ENCODE data around the gene RAB40C.
"Not testable (repeated sequence)": the region's sequence is repeated elsewhere in the genome, so short reads cannot be mapped to it uniquely, and the experiment has no call there.

The RAB40C gene

GRCh38 chr16:590815-591200, 942 bp downstream of the RAB40C start:
- no peak for DNase-seq (ENCODE audit: low read depth)

DNA sequence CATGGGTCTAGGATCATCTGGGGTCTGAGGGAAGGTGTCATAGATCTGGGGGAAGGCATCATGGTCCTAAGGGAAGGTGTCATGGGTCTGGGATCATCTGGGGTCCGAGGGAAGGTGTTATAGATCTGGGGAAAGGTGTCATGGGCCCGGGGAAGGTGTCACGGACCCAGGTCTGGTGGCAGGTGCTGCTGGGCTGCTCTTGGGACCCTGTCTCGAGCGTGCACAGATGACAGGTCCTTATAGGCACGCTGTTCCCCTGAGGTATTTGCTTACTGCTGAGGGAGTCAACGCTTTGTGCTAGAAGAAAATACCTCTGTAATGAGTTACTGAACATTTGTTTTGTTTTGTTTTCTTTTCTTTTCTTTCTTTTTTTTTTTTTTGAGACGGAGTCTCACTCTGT, 1.4 kb downstream of the RAB40C start:
- no peak for DNase-seq (ENCODE audit: low read depth)

- DNase-seq (ENCODE audit: low read depth) = no peak
Observed at GRCh38 chr16:591892-592517, 2.1 kb downstream of the RAB40C start.

DNA sequence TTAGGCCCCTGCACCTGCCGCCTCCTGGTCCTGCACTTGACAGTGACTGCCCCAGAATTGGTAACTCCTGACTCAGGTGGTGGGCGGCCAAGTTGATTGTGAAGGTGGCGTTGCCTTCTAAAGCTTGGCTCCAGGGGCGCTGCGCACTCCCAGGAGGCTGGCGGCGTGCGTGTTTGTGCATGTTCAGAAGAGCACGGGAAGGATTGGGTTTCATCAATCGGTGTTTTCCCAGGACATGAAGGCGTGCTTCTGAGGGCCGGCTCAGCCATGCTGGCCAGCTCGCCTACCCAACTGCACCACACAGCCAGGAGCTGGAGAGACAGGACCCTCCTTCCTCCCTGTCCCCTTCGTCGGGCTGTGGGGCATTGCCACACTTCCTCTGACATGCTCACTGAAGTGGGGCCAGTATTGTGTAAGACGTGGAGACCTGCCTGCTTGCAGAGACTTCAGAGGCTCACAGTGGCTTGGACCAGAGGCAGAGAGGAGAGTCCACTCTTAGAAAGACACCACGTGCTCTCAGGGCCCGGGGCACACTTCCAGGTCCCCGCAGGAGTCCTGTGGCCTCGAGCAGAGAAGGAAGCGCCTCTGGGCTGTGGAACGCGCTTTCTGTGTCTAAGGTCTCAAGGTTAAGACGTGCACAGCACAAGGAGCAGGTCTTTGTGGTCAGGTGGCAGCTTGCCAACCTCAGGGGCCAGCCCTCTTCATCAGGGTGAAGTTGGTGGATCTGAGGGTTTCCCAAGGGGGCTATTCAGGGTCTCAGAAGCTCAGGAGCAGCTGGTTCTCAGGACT, 2.8 kb downstream of the RAB40C start:
- DNase-seq (ENCODE audit: low read depth) = no peak

DNA sequence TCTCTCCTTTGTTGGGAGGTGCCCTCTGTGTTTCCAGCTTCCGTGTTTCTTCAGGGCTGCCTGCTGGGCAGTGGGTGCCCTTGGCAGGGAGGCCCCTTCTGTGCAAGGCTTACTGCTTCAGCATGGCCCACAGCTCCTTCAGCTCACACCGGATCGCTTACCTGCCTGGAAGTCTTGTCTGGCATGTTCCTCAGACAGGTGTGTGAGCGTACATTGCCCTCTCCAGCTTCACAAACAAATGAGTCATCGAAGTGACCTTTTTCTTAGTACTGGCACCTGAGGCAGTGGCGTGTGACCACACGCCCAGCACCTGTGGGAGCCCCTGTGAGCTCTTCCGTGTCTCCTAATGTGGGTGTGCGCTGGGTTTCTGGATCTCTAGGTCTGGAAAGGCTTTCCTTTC, 3.5 kb downstream of the RAB40C start:
- no peak for DNase-seq (ENCODE audit: low read depth)

DNA sequence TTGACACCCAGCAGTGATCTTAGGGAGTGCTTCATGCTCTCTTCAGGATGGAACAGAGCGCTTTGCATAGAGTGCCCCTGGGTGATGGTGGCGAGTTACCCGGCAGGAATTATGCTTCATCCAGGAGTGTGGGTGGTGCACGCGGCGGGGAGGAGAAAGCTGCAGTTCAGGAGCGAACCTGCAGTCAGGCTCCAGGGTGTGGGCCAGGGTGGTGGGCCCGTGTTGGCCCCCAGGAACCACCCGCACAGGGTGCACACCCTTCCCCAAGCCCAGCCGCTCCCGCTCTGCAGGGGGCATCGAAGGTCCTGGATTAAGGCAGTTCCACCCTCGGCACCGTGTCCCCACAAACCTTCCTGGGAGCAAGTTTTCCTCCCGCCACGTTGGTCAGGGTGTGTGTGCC, 3.9 kb downstream of the RAB40C start:
- no peak for DNase-seq (ENCODE audit: low read depth)

DNA sequence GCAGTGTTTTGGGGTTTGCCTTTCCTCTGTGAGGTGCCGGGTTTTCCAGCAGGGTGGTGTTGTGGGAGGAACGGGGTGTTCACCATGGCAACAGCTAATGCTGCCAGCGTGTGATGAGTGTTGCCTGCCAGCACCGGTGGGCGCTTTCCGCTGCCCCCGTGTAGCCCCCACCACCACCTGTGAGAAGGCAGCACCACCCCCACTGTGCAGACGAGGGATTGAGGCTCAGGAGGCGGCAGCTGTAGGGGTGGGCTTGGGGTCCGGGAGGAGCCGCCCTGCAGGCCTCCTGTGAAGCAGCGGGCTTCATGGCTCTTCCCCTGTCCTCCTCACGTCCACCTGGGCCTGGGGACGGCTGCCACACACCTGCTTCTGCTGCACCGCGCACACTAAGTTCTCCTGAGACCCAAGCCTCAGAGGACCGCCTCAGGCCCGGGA, 5.2 kb downstream of the RAB40C start:
- DNase-seq (ENCODE audit: low read depth) = no peak

GRCh38 chr16:595942-596735, 6.3 kb downstream of the RAB40C start:
- no peak for DNase-seq (ENCODE audit: low read depth)

DNA sequence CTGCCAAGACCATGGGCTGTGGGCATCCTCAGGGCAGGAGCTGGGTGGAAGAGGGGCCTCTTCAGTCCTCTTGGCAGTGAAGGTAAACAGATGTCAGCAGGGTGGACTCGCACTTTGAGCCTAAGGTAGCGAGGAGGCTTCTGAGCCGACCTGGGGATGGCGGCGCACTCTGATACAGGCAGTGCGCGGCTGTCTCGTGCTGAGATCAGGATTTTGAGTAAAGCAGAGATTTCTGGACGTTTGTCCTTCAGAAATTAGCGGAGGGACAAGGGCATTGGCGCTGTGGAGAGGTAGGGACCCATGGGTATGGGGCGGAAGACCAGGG, 6.8 kb downstream of the RAB40C start:
- DNase-seq (ENCODE audit: low read depth) = no peak

- not testable (repeated sequence) for DNase-seq (ENCODE audit: low read depth)
Observed at GRCh38 chr16:597655-598054, 7.8 kb downstream of the RAB40C start.

DNA sequence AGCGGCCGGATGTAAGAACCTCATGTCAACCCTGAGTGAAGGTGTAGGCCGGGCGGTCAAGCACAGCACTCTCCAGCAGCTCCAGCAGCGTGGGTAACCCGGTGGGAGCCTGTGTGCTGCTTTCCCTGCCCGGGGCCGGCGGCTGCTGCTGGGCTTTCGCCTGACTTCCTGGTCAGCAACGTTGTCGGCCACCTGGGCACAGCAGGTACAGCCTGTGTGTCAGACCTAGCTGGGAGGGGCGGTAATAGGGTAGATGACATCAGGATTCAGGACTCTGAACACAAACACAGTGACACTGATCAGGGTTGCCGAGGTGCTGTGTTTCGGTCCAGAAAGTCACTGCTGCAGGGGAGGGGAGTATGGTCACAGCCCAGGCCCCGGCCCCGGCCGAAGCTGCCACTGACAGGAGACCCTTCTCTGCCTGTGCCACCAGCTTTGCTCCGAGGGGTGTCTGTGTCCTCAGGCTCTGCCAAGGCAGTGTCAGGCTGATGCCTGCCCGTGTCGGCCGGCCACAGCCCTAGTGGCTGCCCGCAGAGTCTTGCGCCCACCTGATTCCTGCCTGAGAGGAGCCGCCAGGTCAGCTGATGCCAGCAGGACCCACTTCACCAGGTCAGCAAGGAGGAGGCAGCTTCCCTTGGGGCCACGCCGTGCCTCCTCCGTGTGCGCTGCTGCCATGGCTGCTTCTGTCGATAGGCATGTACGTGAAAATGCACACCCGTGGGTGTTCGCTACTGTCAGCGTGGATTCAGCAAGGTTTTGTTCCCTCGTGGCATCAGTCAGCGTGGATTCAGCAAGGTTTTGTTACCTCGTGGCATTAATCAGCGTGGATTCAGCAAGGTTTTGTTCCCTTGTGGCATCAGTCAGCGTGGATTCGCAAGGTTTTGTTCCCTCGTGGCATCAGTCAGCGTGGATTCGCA, 9.2 kb downstream of the RAB40C start:
- no peak for DNase-seq (ENCODE audit: low read depth)

GRCh38 chr16:600781-601180, 10.9 kb downstream of the RAB40C start:
- DNase-seq (ENCODE audit: low read depth) = no peak

GRCh38 chr16:603933-604332, 14.1 kb downstream of the RAB40C start:
- DNase-seq (ENCODE audit: low read depth) = no peak

DNA sequence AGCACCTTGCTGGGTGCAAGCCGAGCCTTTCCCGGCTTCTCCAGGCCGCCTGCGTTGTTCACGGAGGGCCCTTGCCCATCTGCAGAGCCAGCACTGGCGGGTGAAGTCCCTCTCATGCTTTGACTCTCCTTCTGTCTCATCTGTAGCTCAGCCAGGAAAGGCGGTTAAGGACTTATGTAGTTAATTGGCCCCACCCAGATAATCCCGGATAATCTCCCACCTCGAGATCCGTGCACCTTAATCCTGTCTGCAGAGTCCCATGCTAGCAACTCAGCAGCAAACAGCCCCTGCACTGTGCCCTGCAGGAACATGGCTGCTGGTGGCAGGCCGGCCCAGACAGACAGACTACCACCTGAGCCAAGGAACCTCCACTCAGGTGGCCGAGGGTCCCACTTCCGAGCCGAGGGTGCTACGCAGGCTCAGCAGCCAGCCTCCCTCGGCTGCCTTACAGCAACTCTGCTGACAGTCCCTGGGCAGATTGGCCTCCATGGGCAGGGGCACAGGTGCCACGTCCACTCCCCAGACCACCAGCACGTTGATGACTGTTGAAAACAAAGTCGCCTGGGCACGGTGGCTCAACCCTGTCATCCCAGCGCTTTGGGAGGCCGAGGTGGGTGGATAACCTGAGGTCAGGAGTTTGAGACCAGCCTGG, 16.9 kb downstream of the RAB40C start:
- DNase-seq (ENCODE audit: low read depth) = no peak

GRCh38 chr16:608019-608418, 18.2 kb downstream of the RAB40C start:
- DNase-seq (ENCODE audit: low read depth) = no peak

DNA sequence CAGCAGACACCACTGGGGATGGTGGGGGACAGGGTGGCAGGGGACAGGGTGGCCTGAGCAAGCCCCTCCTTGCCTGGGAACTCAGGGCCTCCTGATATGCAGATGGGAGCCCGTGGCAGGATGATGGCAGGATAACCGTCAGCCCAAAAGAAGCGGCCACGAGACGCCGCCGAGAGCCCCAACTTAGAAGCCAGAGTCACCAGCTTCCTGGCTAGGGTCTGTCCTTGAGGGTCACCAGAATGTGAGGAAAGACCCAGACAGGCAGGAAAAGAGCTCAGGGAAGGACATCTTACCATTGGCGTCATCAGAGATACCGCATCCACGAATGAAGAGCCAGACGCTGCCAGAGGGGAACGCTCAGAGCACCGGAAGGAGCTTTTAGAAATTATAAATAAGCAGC, 19.4 kb downstream of the RAB40C start:
- no peak for DNase-seq (ENCODE audit: low read depth)

DNA sequence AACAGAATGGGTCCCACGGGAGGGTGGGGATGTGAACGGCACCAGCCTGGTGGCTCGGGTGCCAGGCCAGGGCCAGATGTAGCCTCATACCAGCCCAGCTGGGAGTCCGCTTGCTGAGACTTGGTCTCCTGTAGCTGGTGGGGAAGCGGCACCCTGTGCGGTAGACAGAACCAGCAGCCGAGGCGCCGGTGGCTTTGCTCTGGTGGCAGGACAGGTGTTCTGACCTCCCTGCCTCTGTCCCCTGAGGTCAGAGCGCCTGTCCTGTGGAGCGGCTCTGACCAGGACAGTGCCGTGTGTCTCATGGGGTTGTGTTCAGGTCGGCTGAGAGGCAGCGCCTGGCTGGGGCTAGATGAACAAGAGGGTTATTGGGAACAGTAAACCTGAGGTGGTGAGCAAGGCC, 20.1 kb downstream of the RAB40C start:
- no peak for DNase-seq (ENCODE audit: low read depth)

DNA sequence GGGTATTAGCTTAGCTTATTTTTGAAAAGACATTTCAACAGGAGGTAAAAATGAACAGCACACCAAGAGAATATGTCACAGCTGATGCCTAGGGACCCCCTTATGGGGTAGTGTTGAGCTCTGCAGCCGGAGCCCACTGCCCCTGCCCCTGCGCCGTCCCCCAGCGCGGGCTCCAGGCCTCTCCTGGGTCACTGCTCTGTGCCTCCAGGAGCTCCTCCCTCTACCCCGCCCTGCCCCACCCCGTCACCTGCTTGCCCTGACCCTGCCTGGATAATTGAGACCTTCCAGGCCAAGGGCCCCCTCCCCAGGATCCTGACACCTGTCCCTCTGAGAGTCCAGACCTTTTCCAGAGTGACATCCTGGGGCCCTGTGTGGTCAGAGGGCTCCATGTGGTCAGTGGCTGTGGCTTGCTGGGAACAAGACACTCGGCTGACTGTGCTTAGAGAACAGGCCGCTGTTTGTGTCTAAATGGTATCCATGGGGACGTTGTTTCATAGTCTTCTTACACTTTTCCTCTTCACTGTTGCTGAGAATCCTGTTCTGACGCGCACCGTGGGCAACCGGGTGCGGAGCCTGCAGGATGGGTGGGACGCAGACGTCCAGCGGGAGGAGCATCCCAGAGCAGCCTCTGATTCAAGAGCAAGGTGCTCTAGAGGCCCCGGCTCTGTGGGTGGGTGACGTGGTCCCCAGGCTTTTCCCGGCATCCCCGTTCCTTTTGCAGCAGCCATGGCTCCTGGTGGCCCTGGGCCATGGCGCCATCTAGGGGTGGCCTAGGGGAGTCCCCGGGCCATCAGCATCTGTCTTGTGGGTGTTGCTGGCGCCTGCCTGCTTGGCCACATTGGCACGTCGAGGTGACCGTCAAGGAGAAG, 20.9 kb downstream of the RAB40C start:
- DNase-seq (ENCODE audit: low read depth) = peak; percentile 17

GRCh38 chr16:615122-615521, 25.3 kb downstream of the RAB40C start:
- no peak for DNase-seq (ENCODE audit: low read depth)

GRCh38 chr16:616733-617586, 27.1 kb downstream of the RAB40C start:
- no peak for DNase-seq (ENCODE audit: low read depth)

Measured in T-helper 22 cell (primary cell).